ENCODE data around the gene STK39. TPM values are rescaled to one million over a fixed set of nuclear protein-coding genes. Genes with fewer than 3 reads are reported as not detected.
A peak's percentile ranks its signal among the peaks of the same experiment; 100 is the strongest.

Gene STK39
- total and polyA plus RNA-seq, 9 of the 15 experiments (the other 6 are each of a cell fraction or from before 2014, with no cell fraction given) = 0.19 to 0.76 (median 0.51) TPM

DNA sequence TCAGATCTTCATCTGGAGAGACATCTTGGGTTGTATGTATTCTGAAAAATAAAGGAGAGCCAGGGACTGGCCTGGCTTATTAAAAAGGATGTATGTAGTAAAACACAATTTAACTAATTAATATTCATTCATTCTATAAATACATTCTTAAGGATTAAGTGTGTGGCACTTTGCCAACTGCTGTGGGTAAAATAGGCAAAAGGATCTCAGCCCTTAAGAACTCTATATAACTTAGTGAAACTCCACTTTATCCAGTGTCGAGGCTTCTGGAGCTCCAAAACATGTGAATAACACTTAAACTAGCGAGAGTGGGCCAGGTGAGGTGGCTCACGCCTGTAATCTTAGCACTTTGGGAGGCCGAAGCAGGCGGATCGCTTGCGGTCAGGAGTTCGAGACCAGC lies 7.7 kb upstream of the STK39 start:
- no peak overlapping the region for H2AFZ ChIP-seq (ENCODE audit: low read depth, low read length)
- no peak for FAIRE-seq

DNA sequence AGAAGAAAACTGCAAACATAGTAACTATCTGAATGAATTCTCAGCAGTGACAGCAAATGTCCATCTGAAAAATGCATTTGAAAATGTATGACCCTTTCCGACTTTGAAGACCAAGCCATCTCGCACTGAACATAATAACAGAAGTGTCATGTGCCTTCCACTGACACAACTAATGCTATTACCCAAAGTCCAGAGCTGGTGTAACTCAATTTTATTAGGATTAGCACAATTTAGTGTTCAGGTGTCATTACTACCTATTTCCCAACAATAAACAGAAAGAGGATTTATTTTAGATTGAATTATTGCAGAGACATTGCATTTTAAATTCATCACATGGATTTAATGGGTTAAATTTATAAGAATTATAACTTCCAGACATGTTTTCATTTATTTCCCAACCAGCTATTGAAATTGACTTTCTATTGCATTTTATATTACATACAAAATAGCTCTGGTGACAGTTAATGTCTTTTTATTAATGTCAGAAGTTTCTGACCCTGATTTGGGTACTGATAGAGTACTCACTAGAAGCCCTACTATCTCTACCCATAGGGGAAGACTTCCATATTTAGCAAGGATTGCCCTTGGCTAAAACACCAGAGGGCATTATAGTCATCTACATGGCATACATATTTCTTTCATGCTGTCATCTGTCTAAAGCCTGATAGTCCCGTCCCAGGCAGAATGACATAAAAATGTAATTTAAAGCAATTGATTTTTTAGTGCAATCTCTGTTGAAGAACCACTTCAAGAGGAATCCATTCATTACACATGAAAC lies 7.0 kb upstream of the STK39 start:
- Histone ChIP-seq H3K4me3 (no peak overlapping the region), H3K27ac (ENCODE audit: extremely low read depth, low read depth, low read length) (no peak overlapping the region), H3K9me1 (ENCODE audit: control insufficient read depth, insufficient read depth, low read length) (no peaks in the 10 kb centered on the region), H3K9ac (ENCODE audit: insufficient read depth in 1 of 2, low read depth in 2 of 2, low read length in 2 of 2) (no peak overlapping the region), H3K36me3 (ENCODE audit: control insufficient read depth, insufficient read depth, low read length) (no peaks in the 10 kb centered on the region), H3K27me3 (ENCODE audit: control insufficient read depth in 2 of 2, insufficient read depth in 2 of 2, low read length in 2 of 2) (peaks cover 5 to 10% of the 10 kb centered on the region in 2 experiments; a peak in 2 of 5 replicates), H3K9me3 (replicated peaks; ENCODE audit: control insufficient read depth, insufficient read depth, low read depth, low read length) (no peaks in the 10 kb centered on the region), H4K20me1 (replicated peaks; ENCODE audit: control insufficient read depth, insufficient read depth, low read length) (no peaks in the 10 kb centered on the region), H3K4me2 (ENCODE audit: insufficient read depth, low read length) (no peak overlapping the region), H2AFZ (ENCODE audit: low read depth, low read length) (no peak overlapping the region), H3K79me2 (ENCODE audit: control insufficient read depth, insufficient read depth, low read length) (no peaks in the 10 kb centered on the region), H3K4me1 (replicated peaks in 1 of 2; ENCODE audit: control insufficient read depth in 2 of 2, insufficient read depth in 2 of 2, low read length in 2 of 2) (no peaks in the 10 kb centered on the region; a peak in 1 of 5 replicates)
- no peak for DNase-seq (ENCODE audit: extremely low read depth in 1 of 4, low spot score in 3 of 4)
- no peak for FAIRE-seq
- CTCF ChIA-PET (ENCODE audit: low intra/inter-chr PET ratio) = no interaction called here
- ATAC-seq = no peak
- POLR2A ChIA-PET = no interaction called here
- WGBS (ENCODE audit: insufficient coverage, low coverage, missing lambda C conversion rate) = 0% methylated on average over 3 of the region's 3 CpGs
- BruUV-seq (replicated peaks) = no TSS peak
- in situ Hi-C loops (cut with MboI) (no loop called here), intact Hi-C loops (cut with micrococcal nuclease) (no loop called here)
- no peak for TF ChIP-seq SP1 (CRISPR knock-in tag; IDR thresholded peaks at IDR 0.05)
- TF ChIP-seq, protein P1, sequence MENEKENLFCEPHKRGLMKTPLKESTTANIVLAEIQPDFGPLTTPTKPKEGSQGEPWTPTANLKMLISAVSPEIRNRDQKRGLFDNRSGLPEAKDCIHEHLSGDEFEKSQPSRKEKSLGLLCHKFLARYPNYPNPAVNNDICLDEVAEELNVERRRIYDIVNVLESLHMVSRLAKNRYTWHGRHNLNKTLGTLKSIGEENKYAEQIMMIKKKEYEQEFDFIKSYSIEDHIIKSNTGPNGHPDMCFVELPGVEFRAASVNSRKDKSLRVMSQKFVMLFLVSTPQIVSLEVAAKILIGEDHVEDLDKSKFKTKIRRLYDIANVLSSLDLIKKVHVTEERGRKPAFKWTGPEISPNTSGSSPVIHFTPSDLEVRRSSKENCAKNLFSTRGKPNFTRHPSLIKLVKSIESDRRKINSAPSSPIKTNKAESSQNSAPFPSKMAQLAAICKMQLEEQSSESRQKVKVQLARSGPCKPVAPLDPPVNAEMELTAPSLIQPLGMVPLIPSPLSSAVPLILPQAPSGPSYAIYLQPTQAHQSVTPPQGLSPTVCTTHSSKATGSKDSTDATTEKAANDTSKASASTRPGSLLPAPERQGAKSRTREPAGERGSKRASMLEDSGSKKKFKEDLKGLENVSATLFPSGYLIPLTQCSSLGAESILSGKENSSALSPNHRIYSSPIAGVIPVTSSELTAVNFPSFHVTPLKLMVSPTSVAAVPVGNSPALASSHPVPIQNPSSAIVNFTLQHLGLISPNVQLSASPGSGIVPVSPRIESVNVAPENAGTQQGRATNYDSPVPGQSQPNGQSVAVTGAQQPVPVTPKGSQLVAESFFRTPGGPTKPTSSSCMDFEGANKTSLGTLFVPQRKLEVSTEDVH (IDR thresholded peaks at IDR 0.05; ENCODE audit: low read depth, partially characterized antibody) = no peak
- TF ChIP-seq, protein P2, sequence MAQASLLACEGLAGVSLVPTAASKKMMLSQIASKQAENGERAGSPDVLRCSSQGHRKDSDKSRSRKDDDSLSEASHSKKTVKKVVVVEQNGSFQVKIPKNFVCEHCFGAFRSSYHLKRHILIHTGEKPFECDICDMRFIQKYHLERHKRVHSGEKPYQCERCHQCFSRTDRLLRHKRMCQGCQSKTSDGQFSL (CRISPR knock-in tag; IDR thresholded peaks at IDR 0.05) = no peak
- TF ChIP-seq, protein P2 (tag; IDR thresholded peaks at IDR 0.05) = no peak
- TF ChIP-seq, protein P3, sequence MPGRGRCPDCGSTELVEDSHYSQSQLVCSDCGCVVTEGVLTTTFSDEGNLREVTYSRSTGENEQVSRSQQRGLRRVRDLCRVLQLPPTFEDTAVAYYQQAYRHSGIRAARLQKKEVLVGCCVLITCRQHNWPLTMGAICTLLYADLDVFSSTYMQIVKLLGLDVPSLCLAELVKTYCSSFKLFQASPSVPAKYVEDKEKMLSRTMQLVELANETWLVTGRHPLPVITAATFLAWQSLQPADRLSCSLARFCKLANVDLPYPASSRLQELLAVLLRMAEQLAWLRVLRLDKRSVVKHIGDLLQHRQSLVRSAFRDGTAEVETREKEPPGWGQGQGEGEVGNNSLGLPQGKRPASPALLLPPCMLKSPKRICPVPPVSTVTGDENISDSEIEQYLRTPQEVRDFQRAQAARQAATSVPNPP (IDR thresholded peaks at IDR 0.05; ENCODE audit: borderline replicate concordance, insufficient read depth, insufficient read length) = no peak
- no peak for TF ChIP-seq ZEB2 (IDR thresholded peaks at IDR 0.05)
- TF ChIP-seq, protein P4, sequence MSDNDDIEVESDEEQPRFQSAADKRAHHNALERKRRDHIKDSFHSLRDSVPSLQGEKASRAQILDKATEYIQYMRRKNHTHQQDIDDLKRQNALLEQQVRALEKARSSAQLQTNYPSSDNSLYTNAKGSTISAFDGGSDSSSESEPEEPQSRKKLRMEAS (CRISPR knock-in tag; IDR thresholded peaks at IDR 0.05) = no peak
- TF ChIP-seq ZNF263 (CRISPR knock-in tag; IDR thresholded peaks at IDR 0.05; ENCODE audit: borderline replicate concordance) = no peak

More for the DNA sequence above, 7.7 kb upstream of the STK39 start:
- H3K36me3 ChIP-seq (ENCODE audit: control insufficient read depth, insufficient read depth, low read length) = no peaks in the 10 kb centered on the region
- H3K9me3 ChIP-seq (replicated peaks; ENCODE audit: control insufficient read depth, insufficient read depth, low read depth, low read length) = no peaks in the 10 kb centered on the region
- ChIA-PET CTCF (ENCODE audit: low intra/inter-chr PET ratio) (no interaction called here), POLR2A (no interaction called here)
- peak; percentile 55; the same call in 1 of the 2 replicates for TF ChIP-seq NFIC (IDR thresholded peaks at IDR 0.05)
- TF ChIP-seq CAMTA2 (CRISPR knock-in tag; conservative IDR thresholded peaks at IDR 0.05) = no peak
- no peaks in the 10 kb centered on the region; a peak in 1 of 5 replicates for H3K4me1 ChIP-seq (replicated peaks in 1 of 2; ENCODE audit: control insufficient read depth in 2 of 2, insufficient read depth in 2 of 2, low read length in 2 of 2)
- H3K4me2 ChIP-seq (ENCODE audit: insufficient read depth, low read length) = no peak overlapping the region
- intact Hi-C loops (cut with micrococcal nuclease) = no loop called here
- peaks cover under 1 to 9% of the 10 kb centered on the region in 2 experiments; a peak in 2 of 5 replicates for H3K27me3 ChIP-seq (ENCODE audit: control insufficient read depth in 2 of 2, insufficient read depth in 2 of 2, low read length in 2 of 2)
- in situ Hi-C loops (cut with MboI) = no loop called here
- H4K20me1 ChIP-seq (replicated peaks; ENCODE audit: control insufficient read depth, insufficient read depth, low read length) = no peaks in the 10 kb centered on the region
- H3K4me3 ChIP-seq = no peak overlapping the region
- H3K9me1 ChIP-seq (ENCODE audit: control insufficient read depth, insufficient read depth, low read length) = no peaks in the 10 kb centered on the region
- DNase-seq (ENCODE audit: extremely low read depth in 1 of 4, low spot score in 3 of 4) (no peak), ATAC-seq (no peak)
- no peak overlapping the region for H3K9ac ChIP-seq (ENCODE audit: insufficient read depth in 1 of 2, low read depth in 2 of 2, low read length in 2 of 2)
- no peaks in the 10 kb centered on the region for H3K79me2 ChIP-seq (ENCODE audit: control insufficient read depth, insufficient read depth, low read length)
- no peak overlapping the region for H3K27ac ChIP-seq (ENCODE audit: extremely low read depth, low read depth, low read length)
- no TSS peak for BruUV-seq (replicated peaks)
- under 1% methylated on average over 8 of the region's 8 CpGs for WGBS (ENCODE audit: insufficient coverage, low coverage, missing lambda C conversion rate)

Data from K562 (cell line).